ENCODE measurements around the gene SPATA3. TPM values are rescaled to one million over a fixed set of nuclear protein-coding genes. Genes with fewer than 3 reads are reported as not detected.

Gene SPATA3
- total RNA-seq, 1 donor from 2014 or later: not detected

DNA sequence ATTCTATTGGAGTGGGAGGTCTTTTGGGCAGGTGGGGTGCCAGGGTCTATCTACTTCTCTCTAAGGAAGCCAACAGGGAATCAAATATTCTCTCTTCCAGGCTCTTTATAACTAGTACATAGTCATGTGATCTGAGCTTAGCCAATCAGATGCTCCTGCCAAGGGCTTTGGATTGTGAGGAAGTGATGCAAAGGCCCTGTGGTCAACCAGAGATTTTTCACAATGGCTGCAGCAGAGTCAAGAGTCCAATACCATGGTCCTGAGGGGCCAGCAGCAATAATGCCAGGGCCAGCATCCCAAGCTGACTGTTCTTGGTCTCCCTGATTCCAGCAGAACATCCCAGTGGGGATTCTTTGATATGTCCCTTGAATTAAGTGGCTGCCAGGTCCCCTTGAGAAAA, 33.0 kb downstream of the SPATA3 start:
- Mint-ChIP-seq H3K9me3 (ENCODE audit: low read depth) (no peaks in the 10 kb centered on the region), H3K4me3 (ENCODE audit: unreplicated experiment) (no peak overlapping the region), H3K4me1 (ENCODE audit: low read depth) (no peaks in the 10 kb centered on the region), H3K27me3 (ENCODE audit: low read depth) (peaks cover 24% of the 10 kb centered on the region), H3K27ac (ENCODE audit: unreplicated experiment) (no peak overlapping the region), H3K36me3 (ENCODE audit: low read depth) (no peaks in the 10 kb centered on the region)
- no peak for DNase-seq (ENCODE audit: low spot score)
- TF ChIP-seq, protein P1, sequence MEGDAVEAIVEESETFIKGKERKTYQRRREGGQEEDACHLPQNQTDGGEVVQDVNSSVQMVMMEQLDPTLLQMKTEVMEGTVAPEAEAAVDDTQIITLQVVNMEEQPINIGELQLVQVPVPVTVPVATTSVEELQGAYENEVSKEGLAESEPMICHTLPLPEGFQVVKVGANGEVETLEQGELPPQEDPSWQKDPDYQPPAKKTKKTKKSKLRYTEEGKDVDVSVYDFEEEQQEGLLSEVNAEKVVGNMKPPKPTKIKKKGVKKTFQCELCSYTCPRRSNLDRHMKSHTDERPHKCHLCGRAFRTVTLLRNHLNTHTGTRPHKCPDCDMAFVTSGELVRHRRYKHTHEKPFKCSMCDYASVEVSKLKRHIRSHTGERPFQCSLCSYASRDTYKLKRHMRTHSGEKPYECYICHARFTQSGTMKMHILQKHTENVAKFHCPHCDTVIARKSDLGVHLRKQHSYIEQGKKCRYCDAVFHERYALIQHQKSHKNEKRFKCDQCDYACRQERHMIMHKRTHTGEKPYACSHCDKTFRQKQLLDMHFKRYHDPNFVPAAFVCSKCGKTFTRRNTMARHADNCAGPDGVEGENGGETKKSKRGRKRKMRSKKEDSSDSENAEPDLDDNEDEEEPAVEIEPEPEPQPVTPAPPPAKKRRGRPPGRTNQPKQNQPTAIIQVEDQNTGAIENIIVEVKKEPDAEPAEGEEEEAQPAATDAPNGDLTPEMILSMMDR (IDR thresholded peaks at IDR 0.05): no peak

DNA sequence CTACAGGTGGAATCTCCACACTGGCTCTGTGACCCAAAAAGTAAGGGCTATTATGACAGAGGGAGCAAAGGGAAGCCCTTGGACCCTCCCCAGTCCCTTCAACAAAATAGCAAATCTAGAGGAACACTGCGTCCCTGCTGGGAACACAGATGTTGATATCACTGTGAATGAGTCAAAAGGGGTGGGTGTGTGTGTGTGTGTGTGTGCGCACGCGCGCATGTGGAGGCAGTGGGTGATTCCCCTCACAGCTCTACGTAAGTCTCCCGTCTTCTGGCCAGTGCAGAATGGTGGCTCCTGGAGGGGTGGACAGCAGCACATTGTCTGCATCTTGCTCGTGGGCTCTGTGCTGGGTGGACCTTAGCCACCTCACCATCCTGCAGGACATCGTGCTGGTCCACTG, 33.6 kb downstream of the SPATA3 start:
- no peaks in the 10 kb centered on the region for H3K4me1 Mint-ChIP-seq (ENCODE audit: low read depth)
- H3K36me3 Mint-ChIP-seq (ENCODE audit: low read depth): no peaks in the 10 kb centered on the region
- peaks cover 26% of the 10 kb centered on the region for H3K27me3 Mint-ChIP-seq (ENCODE audit: low read depth)
- H3K4me3 Mint-ChIP-seq (ENCODE audit: unreplicated experiment): no peak overlapping the region
- TF ChIP-seq, protein P1 (IDR thresholded peaks at IDR 0.05): no peak
- no peaks in the 10 kb centered on the region for H3K9me3 Mint-ChIP-seq (ENCODE audit: low read depth)
- no peak for DNase-seq (ENCODE audit: low spot score)
- H3K27ac Mint-ChIP-seq (ENCODE audit: unreplicated experiment): no peak overlapping the region

DNA sequence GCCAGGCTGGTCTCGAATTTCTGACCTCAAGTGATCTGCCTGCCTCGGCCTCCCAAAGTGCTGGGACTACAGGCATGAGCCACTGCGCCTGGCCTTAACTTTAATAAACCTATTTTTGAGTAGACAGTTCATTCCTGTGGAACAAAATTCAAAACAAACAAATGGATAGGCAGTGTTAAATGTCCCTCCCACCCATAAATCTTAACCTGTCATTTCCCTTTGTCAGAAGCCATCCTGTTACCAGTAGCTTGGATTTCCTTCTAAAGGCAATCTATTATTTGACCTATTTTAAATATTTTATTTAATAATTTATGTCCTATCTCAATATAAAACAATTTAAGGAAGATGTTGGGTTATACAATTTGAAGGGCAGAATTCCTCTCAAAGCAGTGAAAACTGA, 34.8 kb downstream of the SPATA3 start:
- no peak for DNase-seq (ENCODE audit: low spot score)
- TF ChIP-seq, protein P1 (IDR thresholded peaks at IDR 0.05): no peak
- Mint-ChIP-seq H3K36me3 (ENCODE audit: low read depth) (no peaks in the 10 kb centered on the region), H3K9me3 (ENCODE audit: low read depth) (no peaks in the 10 kb centered on the region), H3K27me3 (ENCODE audit: low read depth) (peaks cover 31% of the 10 kb centered on the region), H3K4me1 (ENCODE audit: low read depth) (no peaks in the 10 kb centered on the region), H3K27ac (ENCODE audit: unreplicated experiment) (no peak overlapping the region), H3K4me3 (ENCODE audit: unreplicated experiment) (no peak overlapping the region)

- TF ChIP-seq, protein P1 (IDR thresholded peaks at IDR 0.05): no peak
- no peak for DNase-seq (ENCODE audit: low spot score)
- Mint-ChIP-seq H3K4me3 (ENCODE audit: unreplicated experiment) (no peak overlapping the region), H3K36me3 (ENCODE audit: low read depth) (no peaks in the 10 kb centered on the region), H3K27me3 (ENCODE audit: low read depth) (peaks cover 42% of the 10 kb centered on the region), H3K9me3 (ENCODE audit: low read depth) (no peaks in the 10 kb centered on the region), H3K27ac (ENCODE audit: unreplicated experiment) (no peak overlapping the region), H3K4me1 (ENCODE audit: low read depth) (no peaks in the 10 kb centered on the region)
Measured at GRCh38 chr2:231032575-231033140, 36.7 kb downstream of the SPATA3 start.

- Mint-ChIP-seq H3K27me3 (ENCODE audit: low read depth) (peaks cover 40% of the 10 kb centered on the region), H3K36me3 (ENCODE audit: low read depth) (no peaks in the 10 kb centered on the region), H3K27ac (ENCODE audit: unreplicated experiment) (no peak overlapping the region), H3K4me3 (ENCODE audit: unreplicated experiment) (no peak overlapping the region), H3K9me3 (ENCODE audit: low read depth) (no peaks in the 10 kb centered on the region), H3K4me1 (ENCODE audit: low read depth) (no peaks in the 10 kb centered on the region)
- TF ChIP-seq, protein P1 (IDR thresholded peaks at IDR 0.05): no peak
- no peak for DNase-seq (ENCODE audit: low spot score)
Measured at GRCh38 chr2:231033147-231034132, 37.5 kb downstream of the SPATA3 start.
